Hepatocyte (in vitro differentiated cells): Measurements from ENCODE around the gene OR8B8. TPM values are rescaled to one million over a fixed set of nuclear protein-coding genes. Genes with fewer than 3 reads are reported as not detected.

Experiments used
- DNase-seq: peaks from one replicate; pipeline ENCODE4 v3.0.0-alpha.2; 2016; ENCODE audit warnings: low spot score
- H2AFZ ChIP-seq: fragments of 200-600 bp; sonication (generic); 2 replicates; pipeline ENCODE4 v1.6.0; 2016; ENCODE audit warnings: antibody characterized with exemption, mild to moderate bottlenecking
- H3K27ac ChIP-seq: fragments of 200-600 bp; sonication (generic); 2 replicates; pipeline ENCODE4 v1.5.1; 2016; ENCODE audit warnings: mild to moderate bottlenecking
- H3K27me3 ChIP-seq: fragments of 200-600 bp; sonication (generic); 2 replicates; pipeline ENCODE4 v1.6.1; 2016
- H3K36me3 ChIP-seq: fragments of 200-600 bp; sonication (generic); replicated peaks from 2 replicates; pipeline ENCODE4 v1.5.1; 2016; ENCODE audit warnings: low read depth; ENCODE audit not compliant: insufficient read depth
- H3K4me1 ChIP-seq: fragments of 200-600 bp; sonication (generic); 2 replicates; pipeline ENCODE4 v1.5.1; 2016; ENCODE audit warnings: mild to moderate bottlenecking, moderate library complexity; ENCODE audit not compliant: insufficient read depth
- H3K4me2 ChIP-seq: fragments of 200-600 bp; sonication (generic); 2 replicates; pipeline ENCODE4 v1.6.0; 2016
- H3K4me3 ChIP-seq: fragments of 200-600 bp; sonication (generic); 2 replicates; pipeline ENCODE4 v1.5.1; 2016; ENCODE audit warnings: mild to moderate bottlenecking
- H3K79me2 ChIP-seq: fragments of 200-600 bp; sonication (generic); 2 replicates; pipeline ENCODE4 v1.6.0; 2017; ENCODE audit warnings: mild to moderate bottlenecking
- H3K9me2 ChIP-seq: fragments of 200-600 bp; sonication (generic); replicated peaks from 2 replicates; pipeline ENCODE4 v1.6.0; 2017; ENCODE audit warnings: mild to moderate bottlenecking; ENCODE audit not compliant: insufficient read depth
- H3K9me3 ChIP-seq: fragments of 200-600 bp; sonication (generic); 2 replicates; pipeline ENCODE4 v1.5.1; 2016; ENCODE audit warnings: low read depth, mild to moderate bottlenecking
- H4K20me1 ChIP-seq: fragments of 200-600 bp; sonication (generic); 2 replicates; pipeline ENCODE4 v1.6.0; 2016; ENCODE audit warnings: mild to moderate bottlenecking; ENCODE audit not compliant: insufficient read depth, poor library complexity, severe bottlenecking
- CTCF ChIP-seq: fragments of 200-600 bp; sonication (generic); IDR thresholded peaks from 2 replicates; pipeline ENCODE4 v1.5.1; 2016; ENCODE audit warnings: antibody characterized with exemption, mild to moderate bottlenecking; ENCODE audit not compliant: poor library complexity
- EZH2 ChIP-seq: fragments of 200-600 bp; sonication (generic); IDR thresholded peaks from 2 replicates; pipeline ENCODE4 v1.6.1; 2016; ENCODE audit warnings: antibody characterized with exemption, mild to moderate bottlenecking, borderline replicate concordance
- EZH2phosphoT487 ChIP-seq: fragments of 200-600 bp; sonication (generic); IDR thresholded peaks from one replicate; pipeline ENCODE4 v1.6.1; 2018; ENCODE audit warnings: antibody characterized with exemption, mild to moderate bottlenecking, low read depth, moderate library complexity; ENCODE audit not compliant: unreplicated experiment, severe bottlenecking
- WGBS: methylation state at CpG from one replicate; pipeline ENCODE4 v1.1.6; 2016; ENCODE audit warnings: low lambda C conversion rate; ENCODE audit errors: missing lambda C conversion rate; 5-methylcytosine and 5-hydroxymethylcytosine counted together
- polyA plus RNA-seq: library from polyadenylated mRNA; unstranded; fragments of >200 nt; fragmentation: Nextera tagmentation; extraction: Ambion mirVana; gene quantifications from 2 replicates; pipeline ENCODE4 v1.2.1, GENCODE V29; 2016
- total RNA-seq: library from RNA; depleted of rRNA; stranded (reverse); fragments of >200 nt; gene quantifications from 2 replicates; pipeline ENCODE4 v1.2.3, GENCODE V29; 2014

Gene OR8B8
- not detected in 2 replicates for total RNA-seq
- polyA plus RNA-seq: not detected in 2 replicates

GRCh38 chr11:124445646-124446150 lies at the start of gene OR8B8:
Gene OR8B8 (minus strand): TSS chr11:124445696. CDS start chr11:124441085, 4,611 bp downstream.
- H3K27ac ChIP-seq: no peak within 1 kb of the TSS
- H3K9me3 ChIP-seq: no peaks in the 10 kb centered on the region
- no peak within 1 kb of the TSS for H2AFZ ChIP-seq
- no peaks in the 10 kb centered on the region for H3K79me2 ChIP-seq
- TF ChIP-seq CTCF (no peak), EZH2phosphoT487 (no peak), EZH2 (no peak)
- no peaks in the 10 kb centered on the region for H4K20me1 ChIP-seq
- H3K4me1 ChIP-seq: no peaks in the 10 kb centered on the region
- no peaks in the 10 kb centered on the region for H3K27me3 ChIP-seq
- WGBS: 100% methylated on average over 1 of the region's 1 CpG
- DNase-seq: no peak
- H3K36me3 ChIP-seq: no peaks in the 10 kb centered on the region
- H3K9me2 ChIP-seq: no peaks in the 10 kb centered on the region
- H3K4me2 ChIP-seq: no peak within 1 kb of the TSS
- H3K4me3 ChIP-seq: no peak within 1 kb of the TSS

GRCh38 chr11:124493016-124493655 lies 47.6 kb upstream of the OR8B8 start:
- no peak overlapping the region for H2AFZ ChIP-seq
- no peak for DNase-seq
- no peak overlapping the region for H3K4me3 ChIP-seq
- H3K27me3 ChIP-seq: no peaks in the 10 kb centered on the region
- H3K27ac ChIP-seq: no peak overlapping the region
- no peak overlapping the region for H3K4me2 ChIP-seq
- no peaks in the 10 kb centered on the region for H3K4me1 ChIP-seq
- H3K9me3 ChIP-seq: peaks cover 3% of the 10 kb centered on the region
- no peaks in the 10 kb centered on the region for H3K9me2 ChIP-seq
- TF ChIP-seq EZH2 (no peak), CTCF (no peak), EZH2phosphoT487 (no peak)
- H4K20me1 ChIP-seq: no peaks in the 10 kb centered on the region
- WGBS: 94% methylated on average over 4 of the region's 4 CpGs
- H3K36me3 ChIP-seq: no peaks in the 10 kb centered on the region
- H3K79me2 ChIP-seq: no peaks in the 10 kb centered on the region

- no peak overlapping the region for H3K4me2 ChIP-seq
- H4K20me1 ChIP-seq: no peaks in the 10 kb centered on the region
- 87% methylated on average over 4 of the region's 4 CpGs for WGBS
- no peak overlapping the region for H3K27ac ChIP-seq
- H2AFZ ChIP-seq: peak overlapping the region; percentile 26
- H3K4me3 ChIP-seq: no peak overlapping the region
- H3K4me1 ChIP-seq: peaks cover 7% of the 10 kb centered on the region
- H3K9me3 ChIP-seq: no peaks in the 10 kb centered on the region
- no peaks in the 10 kb centered on the region for H3K79me2 ChIP-seq
- H3K36me3 ChIP-seq: no peaks in the 10 kb centered on the region
- H3K9me2 ChIP-seq: no peaks in the 10 kb centered on the region
- no peaks in the 10 kb centered on the region for H3K27me3 ChIP-seq
- TF ChIP-seq EZH2phosphoT487 (no peak), CTCF (no peak), EZH2 (no peak)
- no peak for DNase-seq
These were observed 37.9 kb upstream of the OR8B8 start for GRCh38 chr11:124483422-124483821.
